HK-2 (cell line): Measurements from ENCODE around the gene NUDT3.

Experiments used
- DNase-seq: peaks from one replicate; pipeline ENCODE4 v3.0.0-alpha.2; 2018; ENCODE audit not compliant: unreplicated experiment

The NUDT3 gene

DNA sequence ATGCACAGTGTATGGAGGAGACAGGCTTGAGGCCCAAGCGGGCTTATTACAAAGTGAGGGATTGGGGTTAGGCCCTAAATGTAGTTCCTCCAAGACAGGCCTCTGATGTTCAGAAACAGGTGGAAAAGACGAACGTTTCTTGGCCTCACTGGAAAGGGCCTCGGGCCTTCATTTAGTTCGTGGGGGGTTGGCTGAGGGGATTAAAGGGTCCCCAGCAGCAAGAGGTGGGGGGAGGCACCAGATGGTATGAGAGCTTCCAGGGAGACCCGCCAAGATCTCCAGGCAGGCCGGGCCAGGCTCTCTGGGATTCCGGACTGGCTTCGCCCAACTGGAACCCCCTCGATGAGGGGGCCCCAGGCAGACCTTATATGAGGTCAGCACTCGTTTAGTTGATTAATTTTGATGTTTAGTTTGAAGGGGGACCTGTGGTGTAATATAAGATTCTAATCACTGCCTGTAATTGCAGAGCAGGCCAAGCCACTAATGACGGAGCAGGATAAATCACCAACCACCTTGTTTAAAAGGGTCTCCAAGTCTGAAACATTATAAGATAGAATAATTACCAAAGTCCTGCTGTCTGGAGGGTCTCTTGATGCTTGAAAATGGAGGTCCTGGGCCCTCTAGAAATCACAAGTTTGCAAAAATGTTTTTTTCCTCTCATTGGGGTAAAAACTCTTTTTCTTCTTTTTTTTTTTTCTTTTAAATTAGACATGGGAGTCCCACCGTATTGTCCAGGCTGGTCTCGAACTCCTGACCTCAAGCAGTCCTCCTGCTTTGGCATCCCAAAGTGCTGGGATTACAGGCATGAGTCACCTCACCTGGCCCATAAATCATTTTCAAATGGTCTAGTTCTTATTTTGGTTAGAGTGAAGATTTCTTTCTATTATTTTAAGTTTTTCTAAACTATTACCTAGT is 153.6 kb downstream of the NUDT3 start:
- no peak for DNase-seq

DNA sequence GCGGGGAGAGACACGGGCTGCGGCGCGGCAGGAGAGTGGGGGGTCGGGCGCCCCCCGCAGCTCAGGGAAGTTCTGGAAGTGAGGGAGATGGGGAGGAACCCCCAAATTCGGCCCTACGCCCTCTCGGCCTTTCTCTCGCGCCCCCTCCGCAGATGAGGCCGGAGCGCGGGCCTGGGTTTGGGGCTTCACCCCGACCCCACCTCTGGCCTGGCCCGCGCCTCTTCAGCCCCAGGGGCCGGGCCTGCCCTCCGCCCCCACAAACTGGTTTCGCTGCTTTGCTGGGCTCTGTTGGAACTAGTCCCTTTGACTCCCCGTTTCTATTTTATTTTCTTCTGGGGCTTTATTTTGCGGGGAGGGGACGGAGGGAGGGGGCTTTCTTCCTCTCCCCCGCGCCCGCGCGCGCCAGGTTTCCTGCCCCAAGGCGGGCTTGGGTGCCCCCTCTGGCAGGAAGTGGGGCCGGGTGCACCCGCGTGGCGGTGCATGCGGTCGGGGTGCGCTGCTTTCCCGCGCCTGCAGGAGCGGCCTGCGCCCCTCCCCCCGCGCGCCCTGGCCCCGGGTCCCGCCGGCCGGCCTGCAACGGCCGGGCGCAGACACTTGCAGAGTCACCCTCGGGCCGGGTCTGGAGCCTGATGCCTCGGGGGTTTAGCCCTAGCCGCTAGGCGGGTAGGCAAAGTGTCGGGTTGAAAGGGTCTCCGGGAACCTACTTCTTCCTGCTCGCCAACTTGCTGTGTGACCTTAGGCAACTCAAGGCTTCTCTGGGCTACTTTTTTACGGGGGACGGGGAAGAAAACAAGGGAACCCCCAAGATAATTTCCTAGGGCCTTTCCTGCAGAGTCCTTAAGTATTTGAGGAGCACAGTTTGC is 154.5 kb downstream of the NUDT3 start:
- DNase-seq, result no peak

DNA sequence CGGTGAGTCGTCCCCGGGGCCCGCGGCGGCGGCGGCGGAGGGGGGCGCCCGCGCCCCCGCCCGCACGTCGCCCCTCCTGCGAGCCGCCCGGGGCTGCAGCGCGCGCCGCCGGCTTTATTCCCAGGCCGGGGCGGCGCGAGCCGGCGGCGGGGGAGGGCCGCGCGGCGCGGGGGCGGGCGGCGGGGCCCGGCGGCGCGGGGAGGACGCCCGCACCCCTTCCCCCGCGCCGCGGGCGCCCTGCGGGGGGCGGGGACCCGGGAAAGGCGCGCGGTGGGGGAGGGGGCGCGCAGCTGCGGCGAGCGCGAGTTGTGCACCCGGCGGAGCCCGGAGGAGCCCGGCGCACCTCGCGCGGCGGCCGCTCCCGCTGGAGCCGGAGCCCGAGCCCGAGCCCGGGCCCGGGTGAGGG is 155.2 kb downstream of the NUDT3 start:
- no peak for DNase-seq

DNA sequence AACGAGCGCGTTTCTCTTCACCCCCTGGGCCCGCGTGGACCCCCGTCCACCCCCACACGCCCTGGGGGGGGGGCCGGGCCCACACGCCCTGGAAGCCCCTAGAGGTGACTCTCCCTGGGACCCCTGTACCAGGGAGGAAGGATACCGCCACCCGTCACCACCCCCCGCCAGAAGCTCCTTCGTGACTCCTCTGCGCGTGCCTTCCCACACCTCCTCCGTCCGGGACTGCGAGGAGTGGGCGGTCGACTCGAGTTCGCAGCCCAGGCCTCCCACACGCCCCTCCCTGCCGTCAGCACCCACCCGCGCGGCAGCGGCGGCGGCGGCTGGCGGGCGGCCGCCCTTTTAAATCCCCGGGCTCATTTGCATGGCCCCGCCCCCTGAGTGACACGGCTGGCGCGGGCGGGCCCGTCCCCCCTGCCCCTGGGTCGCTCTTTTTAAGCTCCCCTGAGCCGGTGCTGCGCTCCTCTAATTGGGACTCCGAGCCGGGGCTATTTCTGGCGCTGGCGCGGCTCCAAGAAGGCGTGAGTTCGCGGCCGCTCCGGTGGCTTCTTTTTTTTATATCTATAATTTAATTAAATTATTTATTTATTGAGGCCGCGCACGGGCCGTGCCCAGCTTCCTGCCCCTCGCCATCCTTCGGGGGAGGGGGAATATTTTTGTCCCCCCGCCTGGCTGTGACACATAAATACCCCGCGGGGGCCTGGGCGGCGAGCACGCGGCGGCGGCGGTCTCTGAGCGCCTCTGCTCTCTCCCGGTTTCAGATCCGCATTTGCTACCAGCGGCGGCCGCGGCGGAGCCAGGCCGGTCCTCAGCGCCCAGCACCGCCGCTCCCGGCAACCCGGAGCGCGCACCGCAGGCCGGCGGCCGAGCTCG is 155.8 kb downstream of the NUDT3 start, which contains the start of gene HMGA1:
Gene HMGA1, plus strand, starts transcription at position 431 of the 873 bp plus-strand sequence. CDS start 3,908 bp downstream, outside the sequence.
- peak; percentile 79 for DNase-seq

DNA sequence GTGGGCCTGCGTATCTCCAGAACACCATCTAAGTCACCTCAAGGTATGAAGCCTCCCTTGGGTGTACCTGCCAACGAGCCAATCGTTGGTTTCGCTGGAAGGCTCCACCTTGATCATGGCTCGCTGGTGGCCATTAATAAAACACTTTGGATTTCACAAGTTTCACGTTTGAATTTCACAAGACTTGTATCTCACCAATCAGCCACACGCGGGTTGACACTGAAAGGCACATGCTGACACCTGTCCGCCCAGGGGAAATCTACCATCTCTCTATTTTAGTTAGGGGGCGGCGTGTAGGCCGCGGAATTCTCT is 156.4 kb downstream of the NUDT3 start:
- DNase-seq, result no peak

DNA sequence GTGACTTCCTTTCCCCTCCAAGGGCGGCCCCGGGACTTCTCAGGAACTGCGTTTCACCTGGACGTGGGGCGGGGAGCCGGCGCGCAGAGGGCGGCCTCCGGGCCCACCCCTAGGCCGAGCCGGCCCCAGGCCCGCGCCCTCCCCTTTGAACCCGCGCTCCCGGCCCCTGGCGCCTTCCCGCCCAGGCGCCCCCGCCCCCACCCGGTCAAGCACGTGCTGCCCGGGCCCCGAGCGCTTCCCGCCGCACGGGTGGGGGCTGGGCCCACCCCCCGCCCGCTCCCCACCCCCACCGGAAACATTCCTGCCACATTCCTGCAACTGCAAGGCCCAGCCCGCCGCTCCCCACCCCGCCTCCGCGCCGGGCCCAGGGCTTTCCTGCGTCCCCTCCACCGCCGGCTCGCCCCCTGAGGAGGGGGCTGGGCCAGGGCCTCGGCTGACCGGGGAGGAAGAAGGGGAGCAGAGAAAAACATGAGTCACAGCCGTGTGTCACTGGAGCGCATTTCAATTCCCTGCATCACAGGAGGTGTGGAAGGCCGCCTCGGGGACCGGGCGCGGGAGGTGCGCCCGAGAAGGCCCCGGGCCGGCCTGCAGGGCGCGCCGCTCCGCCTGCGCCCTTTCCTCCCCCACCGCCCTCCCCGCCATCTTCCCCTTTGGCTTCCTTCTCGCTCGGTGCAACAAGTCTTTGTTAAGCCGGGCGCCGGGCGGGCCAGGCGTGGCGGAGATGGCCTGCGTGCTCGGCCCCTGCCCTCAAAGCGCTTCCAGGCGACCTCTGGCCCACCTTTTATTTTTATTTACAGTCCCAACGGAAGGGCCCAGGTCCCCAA is 156.9 kb downstream of the NUDT3 start:
- no peak for DNase-seq

DNA sequence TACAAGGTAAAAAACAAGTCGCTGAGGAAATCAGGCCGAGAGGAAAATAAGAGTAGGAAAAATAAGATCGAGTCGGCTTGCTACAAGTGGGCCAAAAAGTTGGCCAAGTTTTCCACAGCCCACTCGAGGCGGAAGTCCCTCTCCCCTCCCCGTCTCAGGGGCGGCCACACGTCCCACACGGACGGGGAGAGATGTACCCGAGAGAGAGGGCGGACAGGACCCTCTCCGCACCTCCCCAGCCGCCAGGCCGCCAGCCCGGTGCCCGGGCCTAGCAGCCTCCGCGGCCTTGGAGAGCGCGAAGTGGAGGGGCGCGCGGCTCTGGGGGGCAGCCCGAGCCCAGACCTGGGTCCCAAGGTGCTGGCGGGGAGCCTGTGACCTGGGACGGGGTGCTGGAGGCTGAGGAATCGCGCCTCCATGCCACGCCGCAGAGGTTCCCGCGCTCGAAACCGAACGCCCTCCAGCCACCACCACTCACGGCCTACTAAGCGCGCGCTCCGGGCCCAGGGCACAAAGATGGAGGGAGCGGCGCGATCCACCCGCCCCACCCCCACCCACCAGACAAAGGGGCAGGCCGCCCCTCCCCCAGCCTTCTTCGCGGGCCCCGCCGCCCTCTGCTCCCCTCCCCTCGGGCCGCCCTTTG is 157.7 kb downstream of the NUDT3 start:
- DNase-seq, result no peak

DNA sequence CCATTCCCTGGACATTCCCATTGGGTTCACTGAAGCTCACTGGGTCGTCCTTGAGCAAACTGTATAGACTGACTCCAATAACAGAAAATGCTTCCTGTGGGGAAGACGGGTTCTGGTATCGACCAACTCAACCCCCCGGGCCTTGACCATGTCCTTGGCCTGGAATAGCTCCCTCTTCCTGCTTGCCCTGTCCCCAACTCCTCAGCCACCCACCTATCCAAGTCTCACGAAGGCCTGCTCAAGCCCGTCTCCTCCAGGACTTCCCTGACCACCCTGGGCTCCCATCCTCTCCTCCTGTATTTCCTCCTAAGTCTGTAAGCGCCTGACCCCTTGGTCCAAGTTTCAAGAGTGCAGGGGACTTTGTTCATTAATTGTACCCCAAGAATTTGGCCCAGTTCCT is 158.6 kb downstream of the NUDT3 start:
- DNase-seq, result no peak

DNA sequence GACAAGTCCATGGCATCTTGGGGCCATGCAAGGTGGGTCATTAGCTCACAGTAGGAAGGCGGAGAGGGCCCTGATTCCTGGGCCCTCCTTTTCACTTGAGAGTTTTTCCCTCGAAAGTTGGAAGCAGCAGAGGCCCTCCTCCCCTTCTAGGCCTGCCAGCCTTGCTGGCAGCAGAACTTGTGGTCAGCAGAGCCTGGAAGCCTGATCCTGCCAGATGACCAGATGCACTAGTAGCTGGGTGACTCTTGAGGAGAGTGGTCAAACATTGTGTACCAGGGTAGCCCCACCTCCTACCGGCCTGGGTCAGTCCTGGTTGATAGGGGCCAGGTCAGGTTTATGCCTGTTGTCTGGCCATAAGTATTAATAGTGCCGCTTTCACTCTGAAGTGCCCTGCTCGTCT is 159.6 kb downstream of the NUDT3 start:
- DNase-seq, result no peak

DNA sequence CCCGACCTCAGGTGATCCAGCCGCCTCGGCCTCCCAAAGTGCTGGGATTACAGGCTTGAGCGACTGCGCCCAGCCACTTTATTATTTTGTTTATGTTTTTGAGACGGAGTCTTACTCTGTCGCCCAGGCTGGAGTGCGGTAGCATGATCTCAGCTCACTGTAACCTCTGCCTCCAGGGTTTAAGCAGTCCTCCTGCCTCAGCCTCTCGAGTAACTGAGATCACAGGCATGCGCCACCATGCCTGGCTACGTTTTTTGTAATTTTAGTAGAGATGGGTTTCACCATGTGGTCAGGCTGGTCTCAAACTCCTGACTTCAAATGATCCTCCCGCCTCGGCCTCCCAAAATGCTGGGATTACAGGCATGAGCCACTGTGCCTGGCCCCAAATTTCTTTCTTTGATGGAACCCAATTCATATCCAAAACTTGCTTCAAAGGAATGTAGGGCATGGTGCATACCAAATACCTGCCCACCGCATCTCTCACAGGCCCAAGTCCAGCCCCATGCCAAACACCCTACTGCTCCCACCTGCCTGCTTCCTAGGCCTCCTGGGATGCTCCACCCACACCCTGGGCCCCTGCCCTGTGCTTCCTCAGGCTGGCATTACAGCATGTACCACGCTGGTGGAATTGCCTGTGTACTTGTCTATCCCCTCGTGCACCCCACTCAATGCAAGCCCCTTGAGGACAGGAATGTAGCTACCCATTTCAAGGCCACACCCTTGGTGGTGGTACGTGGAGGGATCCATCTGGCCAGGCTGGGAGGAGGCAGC is 160.7 kb downstream of the NUDT3 start:
- no peak for DNase-seq

DNA sequence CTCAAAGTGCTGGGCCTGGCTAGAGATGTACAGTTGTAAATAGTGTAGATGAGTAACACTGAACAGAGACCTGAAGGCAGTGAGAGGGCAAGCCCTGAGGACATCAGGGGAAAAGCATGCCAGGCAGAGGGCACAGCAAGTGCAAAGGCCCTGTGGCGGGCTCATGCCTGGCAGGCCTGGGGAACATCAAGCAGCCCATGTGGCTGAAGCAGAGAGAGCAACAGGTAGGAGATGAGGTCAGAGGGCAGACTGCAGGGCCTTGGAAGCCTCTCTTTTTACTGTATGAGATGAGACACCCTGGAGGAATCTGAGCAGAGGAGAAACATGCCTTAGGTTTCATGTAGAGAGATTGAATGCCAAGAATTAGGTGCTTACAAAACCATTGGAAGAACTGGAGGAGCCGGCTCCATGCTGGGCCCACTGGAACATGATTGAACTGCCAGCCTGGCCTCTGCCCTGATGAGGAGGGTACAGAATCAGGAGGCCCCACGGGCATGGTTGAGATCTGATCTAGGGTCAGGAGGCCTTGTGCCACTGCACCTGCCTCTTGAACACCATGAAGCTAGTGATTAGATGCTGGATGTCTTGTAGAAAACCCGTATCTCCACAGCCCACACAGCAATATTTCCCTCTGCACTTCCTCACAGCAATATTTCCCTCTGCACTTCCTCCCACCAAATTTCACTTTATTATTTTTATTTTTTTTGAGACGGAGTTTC is 161.7 kb downstream of the NUDT3 start:
- no peak for DNase-seq

DNA sequence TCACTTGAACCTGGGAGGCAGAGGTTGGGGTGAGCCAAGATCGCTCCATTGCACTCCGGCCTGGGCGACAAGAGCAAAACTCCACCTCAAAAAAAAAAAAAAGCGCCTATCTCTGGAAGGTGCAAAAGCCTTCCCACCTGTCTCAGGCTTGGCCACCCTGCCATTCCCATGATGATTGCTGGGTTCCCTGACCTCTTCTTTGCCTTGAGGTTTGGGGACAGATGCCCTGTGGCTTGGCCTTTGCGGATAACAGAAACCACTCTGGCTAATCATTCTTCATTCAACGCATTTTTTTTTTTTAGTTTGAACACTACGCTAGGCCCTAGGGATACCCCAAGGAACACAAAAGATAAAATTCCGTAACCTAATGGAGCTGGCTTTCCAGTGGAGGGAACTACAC is 162.6 kb downstream of the NUDT3 start:
- DNase-seq, result no peak
